ENCODE data around the gene CCDC28A.

DNA sequence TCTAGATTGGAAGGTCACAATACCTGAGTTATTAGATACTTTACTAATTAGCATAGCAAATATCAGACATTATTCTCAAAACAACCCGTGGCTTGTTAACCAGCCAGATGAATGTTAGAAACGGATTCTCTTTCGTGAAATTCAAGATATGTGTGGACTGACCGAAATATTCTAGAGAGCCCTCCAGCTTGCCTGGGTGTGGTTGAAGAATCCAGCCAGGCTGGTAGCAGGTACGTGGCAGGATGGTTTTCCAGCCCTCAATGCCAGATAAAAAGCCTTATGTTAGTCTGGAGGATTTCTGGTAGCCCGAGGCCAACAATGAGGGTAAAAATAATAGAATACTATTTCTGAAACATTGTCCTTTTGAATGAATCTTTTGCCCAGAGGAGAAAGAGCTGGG is 41.7 kb downstream of the CCDC28A start:
- TF ChIP-seq CTCF (IDR thresholded peaks at IDR 0.05 in 4 of 5, conservative IDR thresholded peaks at IDR 0.05 in 1 of 5) (no peak), POLR2A (IDR thresholded peaks at IDR 0.05) (no peak)
